Pancreas (tissue), 10 donors: Measurements from ENCODE around the gene SMCO4. TPM values are rescaled to one million over a fixed set of nuclear protein-coding genes. Genes with fewer than 3 reads are reported as not detected.
"Not testable (repeated sequence)": the region's sequence is repeated elsewhere in the genome, so short reads cannot be mapped to it uniquely, and the experiment has no call there.

Source experiments
- ATAC-seq, 4 donors: fragments of 200-7000 bp; cut with Tn5 transposase; one replicate each; pipeline versions ENCODE4 v1.8.0 to v1.9.1; 2020; ENCODE audit warnings: mild to moderate bottlenecking in 4 of 4, moderate library complexity in 4 of 4
- DNase-seq, 6 donors: peaks; one replicate each; pipeline ENCODE4 v3.0.0-alpha.2; 2020
- FAIRE-seq: peaks from 2 replicates; lab custom pipeline; 2012; peaks lifted over from hg19 to GRCh38; lab: Jason Lieb, UNC
- H3K27ac ChIP-seq, 4 donors: fragments of 200-600 bp; sonication (generic); 1 replicate in 3 of 4; 2 replicates in 1 of 4; pipeline versions ENCODE4 v1.5.0 to v1.8.0; 2020
- H3K27me3 ChIP-seq, 4 donors: fragments of 200-600 bp; one replicate each; pipeline ENCODE4 v1.8.0; 2021
- H3K36me3 ChIP-seq, 3 donors: fragments of 200-600 bp; sonication (generic) in 1 of 3; one replicate each; pipeline versions ENCODE4 v1.5.0 to v1.8.0; 2020 to 2021
- H3K4me1 ChIP-seq, 3 donors: fragments of 200-600 bp; one replicate each; pipeline ENCODE4 v1.8.0; 2021
- H3K4me3 ChIP-seq, 4 donors: fragments of 200-600 bp; sonication (generic) in 2 of 4; one replicate each; pipeline versions ENCODE4 v1.5.0 to v1.8.0; 2020 to 2021
- H3K9me3 ChIP-seq, 4 donors: fragments of 200-600 bp; one replicate each; pipeline ENCODE4 v1.8.0; 2021
- WGBS, 2 donors: extraction: QIAGEN DNeasy Blood & Tissue Kit; methylation state at CpG; one replicate each; pipeline ENCODE4 v1.1.7; 2013; 5-methylcytosine and 5-hydroxymethylcytosine counted together
- intact Hi-C, 3 donors: fragments of 100-400 bp; cut with DNase I; formaldehyde crosslinking; loops; one replicate each; pipeline versions ENCODE4 v1.11.1 to v1.14.2; 2022
- polyA plus RNA-seq, 2 donors: library from polyadenylated mRNA; stranded (reverse); fragments of 200-250 nt; gene quantifications; one replicate each; pipeline ENCODE4 v1.2.3, GENCODE V29; 2013
- total RNA-seq, 6 donors: library from RNA; stranded (reverse); fragmentation: NEBNext Ultra II Directional in 4 of 6; extraction: Animal tissue kit (Norgen Biotek cat#: 25700) in 4 of 6; gene quantifications; one replicate each; pipeline versions ENCODE4 v1.2.1 to v1.2.4, GENCODE V29; 2021 to 2023
- TF ChIP-seq, protein P1 (sequence below), 4 donors: fragments of 200-600 bp; sonication (generic) in 3 of 4; IDR thresholded peaks; one replicate each; pipeline versions ENCODE4 v1.5.0 to v1.8.0; 2021; ENCODE audit warnings: antibody characterized with exemption in 4 of 4
- donor health status: healthy with polysubstance abuse.
- donor health status: DM: no; HTN: no; CAD: no; lungs with moderate emphysema.
- donor health status: DM: no; HTN: no; CAD: no.
- donor health status: control.
- donor health status: control.
- donor health status: Bipolar disorder and iron deficiency.
- donor health status: DM: yes; HTN: yes; CAD: no.
- donor health status: DM: no; HTN: no; CAD: no.
- donor health status: DM: no; HTN: no; CAD: no.
- donor health status: DM: yes; HTN: yes; CAD: no.

SMCO4 gene, protein sequence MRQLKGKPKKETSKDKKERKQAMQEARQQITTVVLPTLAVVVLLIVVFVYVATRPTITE
- 10 to 100 TPM; 16.0 to 31.8 (median 19.6) TPM for total RNA-seq
- polyA plus RNA-seq: 10 to 100 TPM; 15.6 to 41.8 TPM

DNA sequence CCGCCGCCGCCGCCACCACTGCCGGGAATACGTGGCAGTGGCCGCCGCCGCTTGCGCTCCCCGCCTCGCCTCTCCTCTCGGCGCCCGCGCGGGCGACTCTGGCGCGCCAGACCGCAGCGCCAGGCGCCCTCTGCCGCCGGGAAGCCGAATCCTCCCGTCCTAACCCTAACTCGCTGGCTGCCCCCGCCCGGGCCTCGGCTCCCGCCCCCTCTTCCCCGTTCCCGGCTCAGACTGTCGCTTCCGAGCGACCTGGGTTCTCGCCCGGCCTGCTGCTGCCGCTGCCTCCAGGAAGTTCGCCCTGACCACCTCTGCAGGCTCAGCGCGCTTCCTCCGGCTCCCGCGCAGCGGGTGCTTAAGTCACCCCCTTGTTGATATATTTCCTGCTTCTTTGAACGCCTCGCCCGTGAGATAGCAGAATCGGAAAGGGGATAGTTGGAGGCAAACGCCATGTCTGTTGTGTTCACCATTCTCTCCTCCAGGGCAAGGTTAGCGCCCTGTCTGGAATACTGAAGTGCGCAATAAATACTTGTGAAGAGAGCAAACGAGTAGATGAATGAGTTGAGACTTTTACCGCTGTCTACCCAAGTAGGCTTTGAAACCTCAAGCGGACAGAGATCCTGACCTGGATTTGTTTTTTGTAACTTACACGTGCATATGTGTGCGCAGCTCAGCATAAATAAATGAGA lies at the start of gene SMCO4:
SMCO4 (minus strand) TSS at position 100 of the 686 bp plus-strand sequence. CDS start 64,202 bp downstream, outside the sequence.
- TF ChIP-seq, protein P1, sequence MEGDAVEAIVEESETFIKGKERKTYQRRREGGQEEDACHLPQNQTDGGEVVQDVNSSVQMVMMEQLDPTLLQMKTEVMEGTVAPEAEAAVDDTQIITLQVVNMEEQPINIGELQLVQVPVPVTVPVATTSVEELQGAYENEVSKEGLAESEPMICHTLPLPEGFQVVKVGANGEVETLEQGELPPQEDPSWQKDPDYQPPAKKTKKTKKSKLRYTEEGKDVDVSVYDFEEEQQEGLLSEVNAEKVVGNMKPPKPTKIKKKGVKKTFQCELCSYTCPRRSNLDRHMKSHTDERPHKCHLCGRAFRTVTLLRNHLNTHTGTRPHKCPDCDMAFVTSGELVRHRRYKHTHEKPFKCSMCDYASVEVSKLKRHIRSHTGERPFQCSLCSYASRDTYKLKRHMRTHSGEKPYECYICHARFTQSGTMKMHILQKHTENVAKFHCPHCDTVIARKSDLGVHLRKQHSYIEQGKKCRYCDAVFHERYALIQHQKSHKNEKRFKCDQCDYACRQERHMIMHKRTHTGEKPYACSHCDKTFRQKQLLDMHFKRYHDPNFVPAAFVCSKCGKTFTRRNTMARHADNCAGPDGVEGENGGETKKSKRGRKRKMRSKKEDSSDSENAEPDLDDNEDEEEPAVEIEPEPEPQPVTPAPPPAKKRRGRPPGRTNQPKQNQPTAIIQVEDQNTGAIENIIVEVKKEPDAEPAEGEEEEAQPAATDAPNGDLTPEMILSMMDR (IDR thresholded peaks at IDR 0.05): peak; percentile 52 to 62 (median 57)
- ATAC-seq (peak; percentile 86 to 94 (median 91)), DNase-seq (peak; percentile 83 to 94 (median 89)), FAIRE-seq (no peak)
- no peaks in the 10 kb centered on the region for H3K9me3 ChIP-seq
- H3K4me1 ChIP-seq: peaks cover 0 to 16% (median 0%) of the 10 kb centered on the region in 3 donors
- H3K4me3 ChIP-seq: peak within 1 kb of the TSS; percentile 63 to 90 (median 83)
- WGBS, 2 donors: 4 to 18% methylated on average over 22 to 59 of the region's 59 CpGs
- no peaks in the 10 kb centered on the region for H3K36me3 ChIP-seq
- no peaks in the 10 kb centered on the region for H3K27me3 ChIP-seq
- intact Hi-C loops: loop anchor here (10.0 kb wide), 3 partner anchors 91 to 309 kb away; no protein-coding TSS in a partner anchor
- H3K27ac ChIP-seq: peak within 1 kb of the TSS; percentile 75 to 90 (median 85)

DNA sequence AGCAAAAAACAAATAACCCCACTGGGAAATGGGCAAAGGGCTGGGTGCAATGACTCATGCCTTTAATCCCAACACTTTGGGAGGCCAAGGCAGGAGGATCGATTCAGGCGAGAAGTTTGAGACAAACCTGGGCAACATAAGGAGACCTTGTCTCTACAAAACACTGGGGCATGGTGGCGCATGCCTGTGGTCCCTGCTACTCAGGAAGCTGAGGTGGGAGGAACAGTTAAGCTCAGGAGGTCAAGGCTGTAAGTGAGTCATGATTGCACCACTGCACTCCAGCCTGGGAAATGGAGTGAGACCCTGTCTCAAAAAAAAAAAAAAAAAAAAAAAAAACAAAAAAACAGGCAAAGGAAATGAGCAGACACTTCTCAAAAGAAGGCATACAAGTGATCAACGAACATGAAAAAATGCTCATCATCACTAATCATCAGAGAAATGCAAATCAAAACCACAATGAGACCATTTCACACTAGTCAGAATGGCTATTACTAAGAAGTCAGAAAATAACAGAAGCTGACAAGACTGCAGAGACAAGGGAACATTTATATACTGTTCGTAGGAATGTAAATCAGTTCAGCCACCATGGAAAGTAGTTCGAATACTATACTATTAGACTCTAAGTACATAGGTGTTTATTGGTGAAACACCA lies 48.2 kb upstream of the SMCO4 start:
- Histone ChIP-seq H3K36me3 (no peaks in the 10 kb centered on the region), H3K4me3 (no peak overlapping the region), H3K27ac (no peak overlapping the region), H3K9me3 (no peaks in the 10 kb centered on the region), H3K27me3 (no peaks in the 10 kb centered on the region), H3K4me1 (peaks cover 0 to 8% (median 5%) of the 10 kb centered on the region in 3 donors)
- intact Hi-C loops: no loop called here
- WGBS, 2 donors: 89 to 95% methylated on average over 6 of the region's 6 CpGs
- FAIRE-seq (no peak), DNase-seq (no peak), ATAC-seq (no peak)
- TF ChIP-seq, protein P1 (IDR thresholded peaks at IDR 0.05): no peak

DNA sequence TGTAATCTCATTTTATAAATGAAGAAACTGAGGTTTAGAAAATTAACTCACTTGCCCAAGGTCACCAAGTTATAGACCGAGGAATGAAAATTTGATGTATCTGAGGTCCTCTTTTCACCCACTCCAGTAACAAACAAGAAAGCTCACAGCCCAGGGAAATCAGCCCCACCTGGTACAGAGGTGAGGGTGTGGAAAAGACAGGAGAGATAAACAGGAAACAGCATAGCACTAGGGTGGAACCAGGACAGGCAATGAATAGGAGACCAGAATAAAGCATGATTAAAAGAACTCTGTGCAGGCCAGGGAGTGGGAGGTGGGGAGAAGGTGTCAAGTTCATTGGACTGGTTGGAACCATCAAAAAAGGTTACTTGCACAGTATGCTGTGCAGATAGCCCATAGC lies 46.2 kb upstream of the SMCO4 start:
- intact Hi-C loops: no loop called here
- Histone ChIP-seq H3K4me1 (peaks cover 0 to 8% (median 5%) of the 10 kb centered on the region in 3 donors), H3K27me3 (no peaks in the 10 kb centered on the region), H3K9me3 (no peaks in the 10 kb centered on the region), H3K36me3 (no peaks in the 10 kb centered on the region), H3K4me3 (no peak overlapping the region), H3K27ac (no peak overlapping the region)
- DNase-seq: no peak
- TF ChIP-seq, protein P1 (IDR thresholded peaks at IDR 0.05): no peak
- ATAC-seq: no peak
- 74 to 83% methylated on average over 1 of the region's 1 CpG for WGBS, 2 donors
- no peak for FAIRE-seq

DNA sequence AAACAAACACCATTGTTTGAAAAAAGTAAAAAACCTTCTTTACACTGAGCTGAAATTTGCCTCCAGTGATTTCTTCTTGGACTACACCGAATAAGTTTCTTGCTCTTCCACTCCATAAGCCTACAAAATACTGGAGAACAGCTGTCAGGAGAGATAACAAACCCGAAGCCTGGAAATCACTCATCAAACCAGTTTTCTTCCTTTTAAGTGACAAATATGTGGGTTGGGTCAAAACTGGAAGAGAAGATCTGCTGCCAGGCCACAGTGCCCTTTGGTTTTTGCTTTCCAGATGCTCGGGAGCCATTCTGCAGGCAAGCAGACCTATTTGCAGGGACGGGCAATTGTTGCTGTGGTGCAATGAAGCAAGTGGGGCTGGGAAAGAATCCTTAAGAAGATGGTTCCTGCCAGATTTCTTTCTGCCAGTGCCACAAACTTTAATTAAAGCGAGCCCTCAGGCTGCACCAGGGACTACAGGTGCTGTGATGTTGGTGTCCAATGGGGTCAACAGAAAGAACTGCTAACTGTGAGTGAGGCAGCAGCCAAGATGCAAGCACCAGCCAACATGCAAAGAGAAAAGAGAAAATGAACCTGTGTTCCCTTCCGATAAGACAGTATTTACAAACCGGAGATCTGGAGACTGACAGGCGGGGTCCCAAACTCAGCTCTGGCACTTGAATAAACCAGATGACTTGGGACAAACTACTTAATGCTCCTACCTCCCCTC lies 44.8 kb upstream of the SMCO4 start:
- H3K27ac ChIP-seq: no peak overlapping the region
- peak in 3 of 4 donors; percentile 15 to 28 (median 28) for ATAC-seq
- intact Hi-C loops: no loop called here
- TF ChIP-seq, protein P1 (IDR thresholded peaks at IDR 0.05): no peak
- DNase-seq: no peak
- H3K27me3 ChIP-seq: no peaks in the 10 kb centered on the region
- H3K4me1 ChIP-seq: peaks cover 0 to 8% (median 5%) of the 10 kb centered on the region in 3 donors
- WGBS, 2 donors: 48 to 53% methylated on average over 8 of the region's 8 CpGs
- H3K9me3 ChIP-seq: no peaks in the 10 kb centered on the region
- FAIRE-seq: no peak
- H3K36me3 ChIP-seq: no peaks in the 10 kb centered on the region
- no peak overlapping the region for H3K4me3 ChIP-seq

DNA sequence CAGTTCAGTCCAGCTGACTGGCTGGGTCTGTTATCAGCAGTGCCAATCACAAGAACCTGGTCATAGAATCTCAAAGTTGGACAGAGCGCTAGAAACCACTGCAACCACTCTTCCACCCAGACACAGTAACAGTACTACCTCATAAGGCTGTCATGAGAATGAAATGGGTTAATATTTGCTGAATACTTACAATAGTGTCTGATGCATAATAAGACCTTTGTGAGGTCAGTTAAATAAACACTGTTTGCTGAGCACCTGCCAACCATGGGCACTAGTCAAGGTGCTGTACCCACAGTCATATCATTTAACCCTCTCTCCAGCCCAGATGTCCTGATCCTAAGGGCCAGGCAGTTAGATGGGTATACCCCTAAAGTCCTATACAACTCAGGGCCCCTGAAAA lies 44.2 kb upstream of the SMCO4 start:
- H3K27ac ChIP-seq, H3K4me3 ChIP-seq, H3K27me3 ChIP-seq, H3K9me3 ChIP-seq, DNase-seq, intact Hi-C loops, H3K4me1 ChIP-seq, FAIRE-seq, H3K36me3 ChIP-seq: not testable (repeated sequence)
- 84 to 87% methylated on average over 1 of the region's 1 CpG for WGBS, 2 donors
- peak; percentile 78 to 88 (median 84) for ATAC-seq
